ENCODE results near the gene ASTN2.

- TF ChIP-seq CTCF (conservative IDR thresholded peaks at IDR 0.05) = no peak
- no peak for TF ChIP-seq ZFX (IDR thresholded peaks at IDR 0.05)
Observed at GRCh38 chr9:117122953-117123352, 291.9 kb downstream of the ASTN2 start.
